Measurements from ENCODE around the gene ZSWIM3. TPM values are rescaled to one million over a fixed set of nuclear protein-coding genes. Genes with fewer than 3 reads are reported as not detected.

ZSWIM3 gene
- total and polyA plus RNA-seq, 2 of the 8 experiments (the other 6 are each of a cell fraction or from before 2014, with no cell fraction given) = 5.5 to 6.9 TPM

DNA sequence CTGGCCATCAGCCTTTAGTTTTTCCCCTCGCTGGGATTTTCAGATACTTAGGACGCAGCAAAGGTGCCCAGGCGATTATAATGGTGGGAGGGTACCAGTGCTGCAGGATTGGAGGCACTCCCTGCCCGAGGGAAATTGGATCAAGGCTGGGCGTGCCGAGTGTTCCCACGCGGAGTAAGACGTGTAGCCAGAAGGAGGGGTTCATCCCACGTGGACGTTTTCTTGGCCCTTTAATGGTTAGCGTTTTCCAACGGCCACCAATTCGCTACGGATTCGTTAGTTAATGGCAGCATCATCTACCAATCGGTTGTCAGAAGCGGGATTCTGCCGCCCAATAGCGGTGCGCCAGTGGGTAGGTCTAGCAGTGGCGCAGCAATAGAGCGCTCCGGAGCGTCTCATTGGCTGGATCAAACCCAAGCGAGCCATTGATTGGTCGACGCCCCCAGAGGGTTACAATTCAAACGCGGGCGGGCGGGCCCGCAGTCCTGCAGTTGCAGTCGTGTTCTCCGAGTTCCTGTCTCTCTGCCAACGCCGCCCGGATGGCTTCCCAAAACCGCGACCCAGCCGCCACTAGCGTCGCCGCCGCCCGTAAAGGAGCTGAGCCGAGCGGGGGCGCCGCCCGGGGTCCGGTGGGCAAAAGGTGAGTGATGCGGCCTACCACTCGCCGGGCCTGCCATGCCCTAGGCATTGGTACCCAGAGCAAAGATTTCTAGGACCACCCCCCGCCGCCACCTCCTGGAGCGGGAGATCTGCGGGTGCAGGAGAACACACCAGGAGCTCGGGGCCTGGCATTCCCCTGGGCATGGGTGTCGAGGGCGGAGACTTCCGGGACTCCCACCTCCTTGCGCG, 45.0 kb upstream of the ZSWIM3 start, which contains the start of gene UBE2C:
Gene UBE2C (plus strand): TSS at position 488 of the 849 bp plus-strand sequence. CDS start 52 bp downstream, at position 540.
- Histone ChIP-seq H4K5ac (ENCODE audit: insufficient read length, low read depth, low read length) (peak within 1 kb of the TSS; percentile 26), H4K8ac (ENCODE audit: extremely low read depth, insufficient read depth, low read length) (peak within 1 kb of the TSS; percentile 81), H2BK20ac (ENCODE audit: low read length) (no peak within 1 kb of the TSS), H3K79me2 (ENCODE audit: control insufficient read depth in 1 of 2, insufficient read depth in 2 of 2, low read length in 2 of 2) (peaks cover 7 to 20% of the 10 kb centered on the region in 2 experiments), H3K9ac (replicated peaks in 1 of 4; ENCODE audit: extremely low read depth in 1 of 4, low read depth in 3 of 4, low read length in 3 of 4) (peak within 1 kb of the TSS; percentile 72 to 88 (median 80)), H3K27me3 (replicated peaks in 1 of 4; ENCODE audit: control insufficient read depth in 3 of 4, extremely low read depth in 1 of 4, insufficient read depth in 3 of 4, low read length in 3 of 4) (no peaks in the 10 kb centered on the region), H2BK15ac (ENCODE audit: low read length) (peak within 1 kb of the TSS; percentile 72; the same call in 1 of the 2 replicates), H4K20me1 (replicated peaks in 1 of 2; ENCODE audit: control insufficient read depth in 1 of 2, insufficient read depth in 2 of 2, low read length in 2 of 2) (peaks cover 5 to 7% of the 10 kb centered on the region in 2 experiments), H3K4me1 (replicated peaks in 1 of 4; ENCODE audit: control insufficient read depth in 3 of 4, insufficient read depth in 4 of 4, low read length in 3 of 4) (peaks cover 0 to 4% (median 2%) of the 10 kb centered on the region in 4 experiments; a peak in 3 of 7 replicates), H2BK12ac (ENCODE audit: low read depth, low read length) (0 out of 2 replicates have a peak within 1 kb of the TSS, but pooled peaks have one; percentile 39), H3K14ac (ENCODE audit: insufficient read length) (no peak within 1 kb of the TSS), H3K79me1 (ENCODE audit: low read depth, low read length) (peaks cover 5% of the 10 kb centered on the region), H4K91ac (replicated peaks; ENCODE audit: insufficient read length, low read length) (no peak within 1 kb of the TSS), H3K27ac (ENCODE audit: low read depth, low read length) (peak within 1 kb of the TSS; percentile 74; the same call in 1 of the 2 replicates), H2AFZ (ENCODE audit: low read length) (no peak within 1 kb of the TSS), H3K56ac (replicated peaks; ENCODE audit: insufficient read length, low read depth, low read length) (peak within 1 kb of the TSS; percentile 78), H3K36me3 (ENCODE audit: control insufficient read depth in 2 of 4, insufficient read depth in 4 of 4, low read length in 3 of 4) (peaks cover 18 to 55% (median 38%) of the 10 kb centered on the region in 4 experiments), H3K4me3 (ENCODE audit: extremely low read depth in 1 of 4, insufficient read depth in 2 of 4, low read depth in 3 of 4, low read length in 4 of 4) (peak within 1 kb of the TSS; percentile 91 to 100 (median 98)), H2BK120ac (replicated peaks; ENCODE audit: low read depth, low read length) (no peak within 1 kb of the TSS), H3K23ac (ENCODE audit: insufficient read length) (no peak within 1 kb of the TSS), H2BK5ac (ENCODE audit: low read depth, low read length) (peak within 1 kb of the TSS; percentile 81; the same call in 1 of the 2 replicates), H3K9me3 (ENCODE audit: insufficient read depth in 2 of 2, low read depth in 1 of 2, low read length in 1 of 2) (no peaks in the 10 kb centered on the region), H3K23me2 (ENCODE audit: low read depth, low read length) (peaks cover 9% of the 10 kb centered on the region; the same call in 1 of the 2 replicates), H3K18ac (ENCODE audit: extremely low read depth, low read length) (peak within 1 kb of the TSS; percentile 83), H2AK5ac (ENCODE audit: low read depth, low read length) (peak within 1 kb of the TSS; percentile 93; the same call in 1 of the 2 replicates), H3K4me2 (ENCODE audit: insufficient read depth in 1 of 2, low read depth in 2 of 2, low read length in 2 of 2) (peak within 1 kb of the TSS; percentile 80 to 93), H3K4ac (replicated peaks; ENCODE audit: insufficient read length, low read depth, low read length) (peak within 1 kb of the TSS; percentile 94)
- CTCF ChIA-PET (ENCODE audit: partially characterized antibody) = interaction anchor here (1.1 to 2.3 kb wide), 7 partner anchors 13 to 363 kb away, joined by 3 to 13 read pairs (median 4); no protein-coding TSS in a partner anchor
- POLR2A ChIA-PET (ENCODE audit: partially characterized antibody) = interaction anchor here (0.7 to 10.4 kb wide), 22 partner anchors 8 to 265 kb away, joined by 3 to 96 read pairs (median 4); partner anchors contain the start of genes ACOT8, CTSA, EPPIN and NEURL2
- 1% methylated on average over 53 of the region's 65 CpGs; no CpG with 5 or more reads in 1 of the 2 experiments for WGBS, 2 experiments (ENCODE audit: extremely low coverage in 1 of 2, insufficient coverage in 1 of 2, insufficient read length in 1 of 2, insufficient replicate concordance in 2 of 2, low coverage in 1 of 2, low lambda C conversion rate in 2 of 2, missing lambda C conversion rate in 1 of 2)
- DNase-seq (ENCODE audit: low read depth in 1 of 2, low spot score in 2 of 2) = peak; percentile 96 to 99
- FAIRE-seq = peak; percentile 92
- TF ChIP-seq SIN3A (conservative IDR thresholded peaks at IDR 0.05 in 1 of 2, IDR thresholded peaks at IDR 0.05 in 1 of 2; ENCODE audit: low read depth in 1 of 2, low read length in 2 of 2) (peak in 1 of 2 experiments; percentile 92; a peak in 3 of 4 replicates), CHD2 (IDR thresholded peaks at IDR 0.05; ENCODE audit: low read length) (peak; percentile 93), GTF2F1 (IDR thresholded peaks at IDR 0.05; ENCODE audit: borderline replicate concordance, low read depth, low read length) (no peak), CBX5 (IDR thresholded peaks at IDR 0.05; ENCODE audit: low read depth, low read length) (no peak), HDAC2 (IDR thresholded peaks at IDR 0.05; ENCODE audit: borderline replicate concordance in 1 of 2, low read depth in 2 of 2, low read length in 2 of 2) (peak in 1 of 2 experiments; percentile 84; a peak in 2 of 4 replicates), TBP (IDR thresholded peaks at IDR 0.05; ENCODE audit: low read depth, low read length) (peak; percentile 72), CREB1 (IDR thresholded peaks at IDR 0.05) (peak; percentile 51; the same call in 1 of the 2 replicates), SRF (IDR thresholded peaks at IDR 0.05; ENCODE audit: low read depth, low read length) (no peak), SAP30 (IDR thresholded peaks at IDR 0.05; ENCODE audit: insufficient read depth, insufficient replicate concordance, low read length) (peak; percentile 12)
- TF ChIP-seq, protein P1, sequence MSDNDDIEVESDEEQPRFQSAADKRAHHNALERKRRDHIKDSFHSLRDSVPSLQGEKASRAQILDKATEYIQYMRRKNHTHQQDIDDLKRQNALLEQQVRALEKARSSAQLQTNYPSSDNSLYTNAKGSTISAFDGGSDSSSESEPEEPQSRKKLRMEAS (IDR thresholded peaks at IDR 0.05) = peak; percentile 94
